Measurements from ENCODE around the gene LPIN1. TPM values are rescaled to one million over a fixed set of nuclear protein-coding genes. Genes with fewer than 3 reads are reported as not detected.
A peak's percentile ranks its signal among the peaks of the same experiment; 100 is the strongest.
"Not testable (repeated sequence)": the region's sequence is repeated elsewhere in the genome, so short reads cannot be mapped to it uniquely, and the experiment has no call there.

The LPIN1 gene
- total and polyA plus RNA-seq, 2 of the 13 experiments (the other 11 are each of a cell fraction or from before 2014, with no cell fraction given), result 9.7 to 19.4 TPM

DNA sequence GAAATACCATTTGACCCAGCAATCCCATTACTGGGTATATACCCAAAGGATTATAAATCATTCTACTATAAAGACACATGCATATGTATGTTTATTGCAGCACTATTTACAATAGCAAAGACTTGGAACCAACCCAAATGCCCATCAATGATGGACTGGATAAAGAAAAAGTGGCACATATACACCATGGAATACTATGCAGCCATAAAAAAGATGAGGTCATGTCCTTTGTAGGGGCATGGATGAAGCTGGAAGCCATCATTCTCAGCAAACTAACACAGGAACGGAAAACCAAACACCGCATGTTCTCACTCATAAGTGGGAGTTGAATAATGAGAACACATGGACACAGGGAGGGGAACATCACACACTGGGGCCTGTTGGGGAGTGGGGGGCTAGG, 8.6 kb upstream of the LPIN1 start:
- H3K4me1 ChIP-seq (ENCODE audit: insufficient read depth, low read length), result peaks cover 40% of the 10 kb centered on the region
- H3K4me3 ChIP-seq (replicated peaks in 1 of 3; ENCODE audit: insufficient read depth in 1 of 3, low read depth in 2 of 3, low read length in 3 of 3); H4K20me1 ChIP-seq (ENCODE audit: insufficient read depth, low read length); BruUV-seq (replicated peaks); H3K4me2 ChIP-seq (ENCODE audit: low read depth, low read length); H3K9me3 ChIP-seq (ENCODE audit: low read length); ATAC-seq; H3K36me3 ChIP-seq (replicated peaks in 1 of 2; ENCODE audit: control insufficient read depth in 1 of 2, insufficient read depth in 2 of 2, low read length in 2 of 2); H3K27ac ChIP-seq (ENCODE audit: extremely low read length, insufficient read depth, low read length); H3K27me3 ChIP-seq (ENCODE audit: control insufficient read depth in 1 of 2, insufficient read depth in 2 of 2, low read length in 2 of 2); DNase-seq (ENCODE audit: low spot score); H3K79me2 ChIP-seq (ENCODE audit: insufficient read depth, low read length); FAIRE-seq; H3K9ac ChIP-seq (ENCODE audit: insufficient read depth, low read depth, low read length); H2AFZ ChIP-seq (ENCODE audit: low read length); in situ Hi-C loops (cut with HindIII; ENCODE audit: extremely low pct_ligation_motif_present, low pct_unique_long_range_greater_than_20kb); TF ChIP-seq ATF7 (CRISPR knock-in tag; IDR thresholded peaks at IDR 0.05): not testable (repeated sequence)
- 49% methylated on average over 2 of the region's 2 CpGs for WGBS (ENCODE audit: low lambda C conversion rate)
- POLR2A ChIA-PET, result interaction anchor here (1.0 to 1.7 kb wide), 2 partner anchors 10 to 39 kb away, joined by 5 to 12 read pairs; no protein-coding TSS in a partner anchor
- CTCF ChIA-PET (ENCODE audit: low intra/inter-chr PET ratio, low total read pairs), result interaction anchor here (2.1 kb wide), 1 partner anchor 41 kb away, joined by 31 read pairs; no protein-coding TSS in a partner anchor
- intact Hi-C loops (cut with micrococcal nuclease; ENCODE audit: unreplicated experiment), result loop anchor here (1.0 kb wide), 1 partner anchor 41 kb away; no protein-coding TSS in a partner anchor
- TF ChIP-seq ATF7 (IDR thresholded peaks at IDR 0.05), result peak; percentile 64

DNA sequence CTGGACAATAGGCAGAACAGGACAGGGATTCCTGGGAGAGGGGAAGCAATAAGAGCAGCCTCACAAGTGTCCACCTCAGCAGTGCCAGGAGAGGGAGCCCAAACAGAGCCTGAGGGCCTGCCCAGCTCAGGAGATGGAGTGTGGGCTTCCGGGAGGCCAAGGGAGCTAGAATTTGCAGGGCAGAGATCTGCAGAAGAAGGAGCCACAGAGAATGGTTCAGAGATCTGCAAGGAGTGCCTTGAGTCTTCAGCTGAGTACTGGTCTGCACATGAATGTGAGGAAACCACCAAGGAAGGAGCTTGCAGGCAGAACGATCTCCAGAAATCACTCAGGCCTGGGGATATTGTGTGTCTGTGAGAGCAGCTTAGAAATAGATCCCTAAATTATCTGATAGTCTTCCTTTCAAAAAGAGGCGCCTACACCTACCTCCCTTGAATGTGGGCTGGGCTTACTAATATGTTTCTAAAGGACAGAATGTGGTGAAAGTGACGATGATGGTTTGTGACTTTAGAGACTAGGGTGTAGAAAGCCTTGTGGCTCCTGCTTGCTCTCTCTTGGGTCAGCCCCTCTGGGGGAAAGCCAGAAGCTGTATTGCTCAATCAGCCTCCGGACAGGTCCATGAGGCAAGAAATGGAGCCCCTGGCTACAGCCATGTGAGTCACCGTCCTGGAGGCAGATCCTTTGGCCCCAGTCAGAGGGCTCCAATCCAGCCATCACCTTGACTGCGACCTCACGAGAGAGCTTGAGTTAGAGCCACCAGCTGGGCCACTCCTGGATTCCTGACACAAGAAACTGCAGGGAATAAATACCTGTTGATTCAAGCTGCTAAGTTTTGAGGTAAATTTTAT, 7.6 kb upstream of the LPIN1 start:
- no peaks in the 10 kb centered on the region for H4K20me1 ChIP-seq (ENCODE audit: insufficient read depth, low read length)
- DNase-seq (ENCODE audit: low spot score) (peak; percentile 75), FAIRE-seq (peak; percentile 81), ATAC-seq (peak; percentile 94)
- no peaks in the 10 kb centered on the region for H3K9me3 ChIP-seq (ENCODE audit: low read length)
- no peak overlapping the region for H2AFZ ChIP-seq (ENCODE audit: low read length)
- peaks cover 0 to 5% of the 10 kb centered on the region in 2 experiments; a peak in 2 of 5 replicates for H3K27me3 ChIP-seq (ENCODE audit: control insufficient read depth in 1 of 2, insufficient read depth in 2 of 2, low read length in 2 of 2)
- POLR2A ChIA-PET, result interaction anchor here (0.9 to 1.7 kb wide), 3 partner anchors 9 to 91 kb away, joined by 3 to 12 read pairs (median 5); no protein-coding TSS in a partner anchor
- H3K79me2 ChIP-seq (ENCODE audit: insufficient read depth, low read length), result no peaks in the 10 kb centered on the region
- 3% methylated on average over 8 of the region's 8 CpGs for WGBS (ENCODE audit: low lambda C conversion rate)
- H3K36me3 ChIP-seq (replicated peaks in 1 of 2; ENCODE audit: control insufficient read depth in 1 of 2, insufficient read depth in 2 of 2, low read length in 2 of 2), result no peaks in the 10 kb centered on the region
- CTCF ChIA-PET (ENCODE audit: low intra/inter-chr PET ratio, low total read pairs), result interaction anchor here (1.2 to 2.1 kb wide), 2 partner anchors 41 to 46 kb away, joined by 3 to 31 read pairs; no protein-coding TSS in a partner anchor
- H3K27ac ChIP-seq (ENCODE audit: extremely low read length, insufficient read depth, low read length), result no peak overlapping the region
- intact Hi-C loops (cut with micrococcal nuclease; ENCODE audit: unreplicated experiment), result loop anchor here (1.0 kb wide), 1 partner anchor 40 kb away; no protein-coding TSS in a partner anchor
- peak overlapping the region; percentile 75 for H3K4me2 ChIP-seq (ENCODE audit: low read depth, low read length)
- H3K4me3 ChIP-seq (replicated peaks in 1 of 3; ENCODE audit: insufficient read depth in 1 of 3, low read depth in 2 of 3, low read length in 3 of 3), result peak overlapping the region; percentile 4 to 36 (median 6); a peak in 3 of 6 replicates
- H3K4me1 ChIP-seq (ENCODE audit: insufficient read depth, low read length), result peaks cover 50% of the 10 kb centered on the region
- no TSS peak for BruUV-seq (replicated peaks)
- in situ Hi-C loops (cut with HindIII; ENCODE audit: extremely low pct_ligation_motif_present, low pct_unique_long_range_greater_than_20kb), result no loop called here
- H3K9ac ChIP-seq (ENCODE audit: insufficient read depth, low read depth, low read length), result peak overlapping the region; percentile 9; the same call in 1 of the 2 replicates
- TF ChIP-seq ZSCAN25 (CRISPR knock-in tag; IDR thresholded peaks at IDR 0.05) (0 out of 2 replicates have a peak, but pooled peaks have one; percentile 56), MXD3 (CRISPR knock-in tag; IDR thresholded peaks at IDR 0.05) (no peak), TFDP2 (CRISPR knock-in tag; IDR thresholded peaks at IDR 0.05) (no peak), GPN1 (CRISPR knock-in tag; IDR thresholded peaks at IDR 0.05; ENCODE audit: borderline replicate concordance) (no peak), REL (CRISPR knock-in tag; conservative IDR thresholded peaks at IDR 0.05) (no peak), KDM4B (CRISPR knock-in tag; IDR thresholded peaks at IDR 0.05) (no peak), SIX1 (CRISPR knock-in tag; IDR thresholded peaks at IDR 0.05; ENCODE audit: borderline replicate concordance) (no peak), SRSF1 (optimal IDR thresholded peaks at IDR 0.05; ENCODE audit: low read depth, low read length) (no peak), ZNF335 (CRISPR knock-in tag; IDR thresholded peaks at IDR 0.05) (0 out of 2 replicates have a peak, but pooled peaks have one; percentile 20), FUBP1 (CRISPR knock-in tag; IDR thresholded peaks at IDR 0.05; ENCODE audit: borderline replicate concordance) (no peak), RFXANK (CRISPR knock-in tag; IDR thresholded peaks at IDR 0.05) (no peak), IRF2 (CRISPR knock-in tag; IDR thresholded peaks at IDR 0.05) (no peak; the same call in 1 of the 2 replicates)
